Mucosa of descending colon (tissue), 3 donors: ENCODE results near the gene GJB3. TPM values are rescaled to one million over a fixed set of nuclear protein-coding genes. Genes with fewer than 3 reads are reported as not detected.
"Not testable (repeated sequence)": the region's sequence is repeated elsewhere in the genome, so short reads cannot be mapped to it uniquely, and the experiment has no call there.

Source experiments
- ATAC-seq: fragments of 200-7000 bp; cut with Tn5 transposase; one replicate; pipeline ENCODE4 v1.9.1; 2020; ENCODE audit warnings: mild to moderate bottlenecking, moderate library complexity
- DNase-seq, 3 donors: peaks; one replicate each; pipeline ENCODE4 v3.0.0-alpha.2; 2020
- H3K36me3 ChIP-seq: fragments of 200-600 bp; one replicate; pipeline ENCODE4 v1.8.0; 2021; ENCODE audit warnings: low read depth, mild to moderate bottlenecking
- H3K4me1 ChIP-seq: fragments of 200-600 bp; one replicate; pipeline ENCODE4 v1.8.0; 2021; ENCODE audit warnings: low read depth, mild to moderate bottlenecking
- H3K4me3 ChIP-seq: fragments of 200-600 bp; one replicate; pipeline ENCODE4 v1.8.0; 2021; ENCODE audit warnings: mild to moderate bottlenecking
- H3K9me3 ChIP-seq: fragments of 200-600 bp; one replicate; pipeline ENCODE4 v1.8.0; 2021; ENCODE audit warnings: mild to moderate bottlenecking
- intact Hi-C, 2 donors: fragments of 100-400 bp; cut with DNase I in 1 of 2; cut with micrococcal nuclease in 1 of 2; formaldehyde crosslinking; loops; one replicate each; pipeline versions ENCODE4 v1.11.0 to v1.11.1; 2022; cut with DNase I, micrococcal nuclease
- long read RNA-seq, 2 donors: library from polyadenylated mRNA; unstranded; transcript quantifications; one replicate each; pipeline ENCODE4 v2.0.0, GENCODE V29; 2019 to 2021
- total RNA-seq, 3 donors: library from RNA; stranded (reverse); fragmentation: NEBNext Ultra II Directional in 2 of 3; extraction: Animal tissue kit (Norgen Biotek cat#: 25700) in 2 of 3; gene quantifications; one replicate each; pipeline versions ENCODE4 v1.2.1 to v1.2.4, GENCODE V29; 2021 to 2023
- TF ChIP-seq, protein P1 (sequence below): fragments of 200-600 bp; IDR thresholded peaks from one replicate; pipeline ENCODE4 v1.8.0; 2022; ENCODE audit warnings: antibody characterized with exemption, mild to moderate bottlenecking
- donor health status: DM: no; HTN: no; CAD: no; lungs with moderate emphysema.
- donor health status: DM: no; HTN: no; CAD: no.
- donor health status: DM: no; HTN: yes; CAD: no.

GJB3 gene
- total RNA-seq: 1 to 10 TPM; 2.7 to 6.1 (median 4.5) TPM
- long read RNA-seq, donor 1, partial matches to known transcripts: 0 of 3 reads
- long read RNA-seq, donor 1, other reads (novel, unspliced or antisense): 0 of 3 reads
- long read RNA-seq, donor 2, partial matches to known transcripts: 0 of 3 reads
- long read RNA-seq, donor 2, other reads (novel, unspliced or antisense): 1 of 3 reads

DNA sequence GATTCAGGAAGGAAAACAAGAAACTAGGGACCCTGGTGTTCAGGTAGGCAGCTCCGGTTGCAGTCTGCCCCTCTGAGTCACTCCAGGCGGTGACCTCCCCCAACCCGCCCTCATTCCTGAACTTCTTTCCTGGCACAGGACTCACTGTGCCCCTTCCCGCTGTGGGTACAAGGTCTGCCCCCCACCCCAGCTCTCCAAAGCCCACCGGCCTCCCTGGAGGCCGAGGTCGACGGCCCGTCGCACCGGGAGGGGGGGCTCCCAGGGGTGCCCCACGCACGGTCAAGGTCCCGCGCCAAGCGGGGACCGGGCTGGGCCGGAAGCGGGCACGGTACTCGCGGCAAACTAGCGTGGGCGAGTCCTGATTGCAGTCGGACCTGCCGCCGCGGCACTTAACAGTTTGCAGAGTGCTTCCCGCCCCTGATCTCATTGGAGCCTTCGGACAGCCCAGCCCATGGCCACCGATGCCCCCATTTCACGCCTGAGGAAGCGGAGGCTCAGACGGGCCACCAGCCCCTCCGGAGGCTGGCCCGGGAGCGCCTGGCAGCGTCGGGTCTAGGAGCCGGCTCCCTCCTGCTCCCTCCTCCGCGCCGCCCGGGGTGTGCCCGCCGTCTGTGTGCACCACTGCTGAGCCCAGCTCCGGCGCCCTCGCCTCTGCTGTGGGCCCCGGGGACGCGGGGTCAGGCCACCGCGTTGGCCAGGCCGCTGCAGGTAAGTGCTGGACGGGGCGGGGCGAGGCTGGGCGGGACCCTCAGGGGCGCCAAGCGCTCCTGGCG lies at the start of gene GJB3:
Gene GJB3, plus strand, starts transcription at position 144 of the 773 bp plus-strand sequence. CDS start 3,549 bp downstream, outside the sequence.
- TF ChIP-seq, protein P1, sequence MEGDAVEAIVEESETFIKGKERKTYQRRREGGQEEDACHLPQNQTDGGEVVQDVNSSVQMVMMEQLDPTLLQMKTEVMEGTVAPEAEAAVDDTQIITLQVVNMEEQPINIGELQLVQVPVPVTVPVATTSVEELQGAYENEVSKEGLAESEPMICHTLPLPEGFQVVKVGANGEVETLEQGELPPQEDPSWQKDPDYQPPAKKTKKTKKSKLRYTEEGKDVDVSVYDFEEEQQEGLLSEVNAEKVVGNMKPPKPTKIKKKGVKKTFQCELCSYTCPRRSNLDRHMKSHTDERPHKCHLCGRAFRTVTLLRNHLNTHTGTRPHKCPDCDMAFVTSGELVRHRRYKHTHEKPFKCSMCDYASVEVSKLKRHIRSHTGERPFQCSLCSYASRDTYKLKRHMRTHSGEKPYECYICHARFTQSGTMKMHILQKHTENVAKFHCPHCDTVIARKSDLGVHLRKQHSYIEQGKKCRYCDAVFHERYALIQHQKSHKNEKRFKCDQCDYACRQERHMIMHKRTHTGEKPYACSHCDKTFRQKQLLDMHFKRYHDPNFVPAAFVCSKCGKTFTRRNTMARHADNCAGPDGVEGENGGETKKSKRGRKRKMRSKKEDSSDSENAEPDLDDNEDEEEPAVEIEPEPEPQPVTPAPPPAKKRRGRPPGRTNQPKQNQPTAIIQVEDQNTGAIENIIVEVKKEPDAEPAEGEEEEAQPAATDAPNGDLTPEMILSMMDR: no peak
- DNase-seq (peak in 2 of 3 donors; percentile 41 to 68), ATAC-seq (peak; percentile 55)
- intact Hi-C loops: no loop called here
- H3K4me1 ChIP-seq: peaks cover 17% of the 10 kb centered on the region
- H3K9me3 ChIP-seq: no peaks in the 10 kb centered on the region
- peak within 1 kb of the TSS; percentile 14 for H3K4me3 ChIP-seq
- no peaks in the 10 kb centered on the region for H3K36me3 ChIP-seq

- H3K36me3 ChIP-seq, H3K4me3 ChIP-seq, DNase-seq, ATAC-seq, H3K9me3 ChIP-seq, intact Hi-C loops, H3K4me1 ChIP-seq: not testable (repeated sequence)
Measured at GRCh38 chr1:34732831-34733230, 48.2 kb upstream of the GJB3 start.

DNA sequence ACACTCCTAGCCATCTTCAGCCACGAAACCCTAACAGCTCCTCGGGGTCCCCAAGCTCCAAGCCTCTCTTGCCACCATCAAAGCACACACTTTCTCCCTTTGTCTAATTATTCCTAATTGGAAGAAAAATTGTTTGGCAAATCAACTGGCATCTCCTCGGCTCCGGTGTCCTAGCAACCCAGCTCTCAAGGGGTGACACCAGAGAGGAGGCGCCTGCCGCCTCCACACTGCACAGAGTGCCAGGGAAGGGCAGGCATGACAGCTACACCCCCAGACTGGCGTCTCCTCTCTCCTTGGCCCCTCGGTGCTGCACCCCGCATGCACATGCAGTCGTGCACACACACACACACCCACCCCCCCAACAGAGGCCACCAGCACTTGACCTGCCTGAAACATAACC lies 44.3 kb upstream of the GJB3 start:
- DNase-seq (no peak), ATAC-seq (no peak)
- TF ChIP-seq, protein P1: no peak
- no peaks in the 10 kb centered on the region for H3K9me3 ChIP-seq
- intact Hi-C loops: no loop called here
- H3K4me1 ChIP-seq: no peaks in the 10 kb centered on the region
- no peaks in the 10 kb centered on the region for H3K36me3 ChIP-seq
- no peak overlapping the region for H3K4me3 ChIP-seq

- DNase-seq, intact Hi-C loops, ATAC-seq: not testable (repeated sequence)
Measured at GRCh38 chr1:34737236-34737635, 43.8 kb upstream of the GJB3 start.

DNA sequence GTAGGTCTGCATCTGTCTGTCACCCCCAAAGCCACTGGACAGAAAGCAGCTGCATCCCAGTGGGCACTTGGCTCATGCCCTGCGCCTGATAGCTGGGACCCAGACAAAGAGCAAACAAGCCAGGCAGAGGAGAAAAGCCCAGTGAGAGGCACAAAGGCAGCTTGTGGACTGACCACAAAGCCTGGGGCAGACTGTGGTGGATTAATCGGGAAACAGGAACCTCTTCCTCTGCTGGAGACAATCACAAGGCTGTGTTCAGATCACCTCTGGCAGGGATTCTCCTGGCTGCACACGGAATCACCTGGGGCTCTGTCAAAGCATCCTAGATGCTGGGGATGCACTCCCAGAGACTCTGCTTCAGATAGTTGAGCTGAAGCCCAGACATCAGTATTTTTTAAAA lies 41.4 kb upstream of the GJB3 start:
- ATAC-seq: no peak
- no peak for DNase-seq
- H3K4me1 ChIP-seq: no peaks in the 10 kb centered on the region
- H3K36me3 ChIP-seq: no peaks in the 10 kb centered on the region
- no peak overlapping the region for H3K4me3 ChIP-seq
- intact Hi-C loops: no loop called here
- TF ChIP-seq, protein P1: no peak
- no peaks in the 10 kb centered on the region for H3K9me3 ChIP-seq

More at GRCh38 chr1:34737236-34737635, 43.8 kb upstream of the GJB3 start:
- not testable (repeated sequence) for H3K4me3 ChIP-seq, H3K36me3 ChIP-seq, H3K9me3 ChIP-seq, H3K4me1 ChIP-seq

DNA sequence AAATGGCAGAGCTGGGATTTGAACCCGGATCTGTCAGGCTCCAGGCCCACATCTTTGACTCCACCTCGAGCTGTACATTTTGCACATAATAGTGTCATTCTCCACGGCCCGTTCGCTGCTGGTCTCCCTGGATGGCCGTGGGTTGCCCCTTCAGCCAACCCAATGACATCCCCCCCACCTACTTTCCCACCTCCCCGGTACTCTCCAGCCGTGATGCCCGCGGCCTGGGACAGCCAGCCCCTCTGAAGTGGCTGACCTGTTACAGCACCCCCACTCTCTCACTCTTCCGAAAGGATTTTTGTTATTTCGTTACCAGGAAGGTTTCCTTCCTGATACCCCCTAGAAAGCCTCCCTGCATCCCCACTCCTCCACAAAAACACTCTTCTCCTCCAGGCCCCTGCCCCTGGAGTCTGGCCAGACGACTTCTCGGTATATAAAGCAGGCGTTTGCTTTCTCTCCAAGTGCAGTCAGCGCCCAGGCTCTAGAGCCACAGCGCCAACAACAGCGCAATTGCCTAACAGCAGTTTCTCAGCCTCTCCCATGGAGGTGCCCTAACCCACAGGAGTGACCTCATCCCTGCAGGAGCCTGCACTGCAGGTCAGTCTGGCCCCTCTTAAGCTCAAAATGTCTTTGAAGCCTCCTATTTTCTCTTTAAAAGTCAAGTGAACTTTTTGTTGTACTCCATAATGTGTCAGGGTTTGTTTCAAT lies 40.7 kb upstream of the GJB3 start:
- no peak overlapping the region for H3K4me3 ChIP-seq
- H3K36me3 ChIP-seq: no peaks in the 10 kb centered on the region
- DNase-seq (peak in 1 of 3 donors; percentile 17), ATAC-seq (peak; percentile 45)
- TF ChIP-seq, protein P1: no peak
- no peaks in the 10 kb centered on the region for H3K4me1 ChIP-seq
- intact Hi-C loops: no loop called here
- no peaks in the 10 kb centered on the region for H3K9me3 ChIP-seq
